AG04450 (cell line): ENCODE data around the gene TNFRSF11A. TPM values are rescaled to one million over a fixed set of nuclear protein-coding genes. Genes with fewer than 3 reads are reported as not detected.

Source experiments
- CTCF ChIA-PET: fragments of 300-600, 350-600 bp; formaldehyde crosslinking; extraction: SDS; loops from one replicate; lab custom pipeline; 2022; ENCODE audit warnings: antibody characterized with exemption, inconsistent platforms; lab: Charles Lee
- POLR2A ChIA-PET: fragments of 350-600 bp; formaldehyde crosslinking; extraction: SDS; loops from one replicate; lab custom pipeline; 2021; ENCODE audit warnings: antibody characterized with exemption, inconsistent platforms; lab: Yijun Ruan, JAX
- DNase-seq: peaks from one replicate; pipeline ENCODE4 v3.0.0-alpha.2; 2011; ENCODE audit warnings: low read depth, low spot score
- H3K27ac ChIP-seq: one replicate; pipeline ENCODE4 v1.5.1; 2012; ENCODE audit warnings: low read depth, low read length, control low read depth
- H3K27me3 ChIP-seq: one replicate; pipeline ENCODE4 v1.6.0; 2012; ENCODE audit warnings: low read length; ENCODE audit not compliant: control insufficient read depth, insufficient read depth
- H3K4me3 ChIP-seq: 2 replicates; pipeline ENCODE4 v1.5.1; 2011; ENCODE audit warnings: mild to moderate bottlenecking, low read depth, low read length, control low read depth
- H3K9me3 ChIP-seq: 2 replicates; pipeline ENCODE4 v1.5.1; 2012; ENCODE audit warnings: low read length; ENCODE audit not compliant: control insufficient read depth, insufficient read depth
- CTCF ChIP-seq: IDR thresholded peaks from 2 replicates; pipeline ENCODE4 v1.5.1; 2011; ENCODE audit warnings: low read depth, low read length, control low read depth, inconsistent platforms
- polyA minus RNA-seq: library from RNA; depleted of rRNA, polyadenylated mRNA; stranded (reverse); fragments of >200 nt; gene quantifications from 2 replicates; pipeline ENCODE4 v1.2.3, GENCODE V29; 2011; rRNA and poly(A)+ RNA removed
- polyA plus RNA-seq: library from polyadenylated mRNA; depleted of rRNA; stranded (reverse); fragments of >200 nt; gene quantifications from 2 replicates; pipeline ENCODE4 v1.2.3, GENCODE V29; 2011; rRNA removed

TNFRSF11A gene
- polyA plus RNA-seq = not detected in 2 replicates
- polyA minus RNA-seq = not detected in 2 replicates

DNA sequence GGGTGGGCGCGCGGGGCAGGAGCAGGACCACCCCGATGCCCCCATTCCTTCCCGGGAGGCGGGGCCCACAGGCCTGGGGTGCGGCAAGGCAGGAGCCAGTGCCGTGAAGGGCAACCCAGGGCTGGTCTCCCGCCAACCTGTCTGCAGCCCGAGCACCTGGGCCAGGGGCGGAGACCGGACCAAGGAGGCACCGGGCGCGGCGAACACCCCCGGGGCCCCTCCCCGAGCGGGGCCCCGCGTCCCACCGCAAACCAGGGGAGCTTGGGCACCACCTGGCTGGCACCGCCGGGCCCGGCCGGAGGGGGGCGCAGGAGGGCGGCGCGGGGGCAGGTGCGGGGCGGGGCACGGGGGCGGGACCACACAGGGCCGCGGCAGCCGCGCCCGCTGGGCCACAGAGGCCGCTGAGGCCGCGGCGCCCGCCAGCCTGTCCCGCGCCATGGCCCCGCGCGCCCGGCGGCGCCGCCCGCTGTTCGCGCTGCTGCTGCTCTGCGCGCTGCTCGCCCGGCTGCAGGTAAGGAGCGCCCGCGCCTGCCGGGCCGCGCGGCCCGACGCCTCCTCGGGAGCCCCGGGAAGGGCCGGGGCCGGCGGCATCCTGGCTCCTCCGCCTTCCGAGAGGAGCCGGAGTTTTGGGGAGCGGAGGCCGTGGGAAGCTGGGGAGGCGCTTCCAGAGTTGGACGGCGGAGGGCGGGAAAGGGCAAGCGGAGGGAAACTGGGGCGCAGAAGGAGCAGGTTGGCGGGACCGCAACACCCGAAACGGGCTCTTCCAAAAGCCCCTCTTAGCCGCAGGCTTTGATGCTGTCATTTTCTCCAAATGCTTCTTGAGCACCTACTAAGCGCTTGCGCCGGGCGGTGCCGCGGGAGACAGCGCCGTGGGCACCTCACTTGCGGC lies at the start of gene TNFRSF11A:
TSS of gene TNFRSF11A (plus strand) at position 394 of the 889 bp plus-strand sequence. CDS start at position 437, 43 bp downstream.
- Histone ChIP-seq H3K27ac (no peak within 1 kb of the TSS), H3K27me3 (peaks cover 62% of the 10 kb centered on the region), H3K9me3 (no peaks in the 10 kb centered on the region; the same call in 1 of the 2 replicates), H3K4me3 (peak within 1 kb of the TSS; percentile 39)
- no peak for TF ChIP-seq CTCF
- POLR2A ChIA-PET = no interaction called here
- no peak for DNase-seq
- CTCF ChIA-PET = no interaction called here

GRCh38 chr18:62277045-62277444 lies 48.1 kb upstream of the TNFRSF11A start:
- ChIA-PET POLR2A (no interaction called here), CTCF (interaction anchor here (4.5 kb wide), 1 partner anchor 27 kb away, joined by 16 read pairs; no protein-coding TSS in a partner anchor)
- Histone ChIP-seq H3K27me3 (no peaks in the 10 kb centered on the region), H3K27ac (no peak overlapping the region), H3K4me3 (no peak overlapping the region), H3K9me3 (no peaks in the 10 kb centered on the region)
- no peak for TF ChIP-seq CTCF
- DNase-seq = no peak

GRCh38 chr18:62279561-62279960 lies 45.5 kb upstream of the TNFRSF11A start:
- DNase-seq = no peak
- POLR2A ChIA-PET = no interaction called here
- CTCF ChIA-PET = interaction anchor here (4.5 kb wide), 1 partner anchor 30 kb away, joined by 16 read pairs; no protein-coding TSS in a partner anchor
- Histone ChIP-seq H3K27me3 (no peaks in the 10 kb centered on the region), H3K4me3 (no peak overlapping the region), H3K27ac (no peak overlapping the region), H3K9me3 (no peaks in the 10 kb centered on the region)
- no peak for TF ChIP-seq CTCF

- TF ChIP-seq CTCF = no peak
- POLR2A ChIA-PET = no interaction called here
- DNase-seq = no peak
- Histone ChIP-seq H3K27ac (no peak overlapping the region), H3K9me3 (no peaks in the 10 kb centered on the region), H3K27me3 (no peaks in the 10 kb centered on the region), H3K4me3 (no peak overlapping the region)
- CTCF ChIA-PET = interaction anchor here (4.5 kb wide), 1 partner anchor 30 kb away, joined by 16 read pairs; no protein-coding TSS in a partner anchor
Observed at GRCh38 chr18:62280058-62280457, 45.1 kb upstream of the TNFRSF11A start.

- H3K27me3 ChIP-seq = no peaks in the 10 kb centered on the region
- ChIA-PET POLR2A (no interaction called here), CTCF (interaction anchor here (4.5 kb wide), 1 partner anchor 31 kb away, joined by 16 read pairs; no protein-coding TSS in a partner anchor)
- no peaks in the 10 kb centered on the region for H3K9me3 ChIP-seq
- no peak overlapping the region for H3K4me3 ChIP-seq
- DNase-seq = no peak
- H3K27ac ChIP-seq = no peak overlapping the region
- no peak for TF ChIP-seq CTCF
Observed at GRCh38 chr18:62280786-62281185, 44.3 kb upstream of the TNFRSF11A start.
